SH-SY5Y (cell line): Measurements from ENCODE around the gene LMBR1.

ENCODE experiments used
- GATA2 ChIP-seq: IDR thresholded peaks from 2 replicates; pipeline ENCODE4 v1.6.1; 2011; ENCODE audit warnings: mild to moderate bottlenecking, low read depth, low read length
- GATA3 ChIP-seq: IDR thresholded peaks from 2 replicates; pipeline ENCODE4 v1.6.1; 2011; ENCODE audit warnings: low read depth, mild to moderate bottlenecking, low read length, moderate library complexity

DNA sequence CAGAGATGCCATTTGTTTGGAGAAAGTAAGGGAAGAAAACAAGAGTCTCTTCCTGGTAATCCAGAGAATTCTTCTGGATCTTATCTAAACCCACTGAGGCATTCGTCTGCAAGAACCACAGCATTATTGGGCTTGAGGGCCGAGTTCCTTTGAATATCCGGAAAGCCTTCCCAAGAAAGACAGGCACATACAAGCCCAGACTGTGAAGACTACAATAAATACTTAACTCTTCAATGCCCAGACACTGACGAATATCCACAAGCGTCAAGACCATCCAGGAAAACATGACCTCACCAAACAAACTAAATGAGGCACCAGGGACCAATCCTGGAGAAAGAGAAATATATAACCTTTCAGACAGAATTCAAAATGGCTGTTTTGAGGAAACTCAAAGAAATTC is 153.4 kb downstream of the LMBR1 start:
- TF ChIP-seq GATA2 (no peak), GATA3 (no peak)
